GM23248 (cell line): ENCODE data around the gene ACER2. TPM values are rescaled to one million over a fixed set of nuclear protein-coding genes. Genes with fewer than 3 reads are reported as not detected.
"Not testable (repeated sequence)": the region's sequence is repeated elsewhere in the genome, so short reads cannot be mapped to it uniquely, and the experiment has no call there.

Source experiments
- DNase-seq: peaks from one replicate; pipeline ENCODE4 v3.0.0-alpha.2; 2015
- H2AFZ ChIP-seq: fragments of 200-600 bp; sonication (generic); 2 replicates; pipeline ENCODE4 v1.6.1; 2016; ENCODE audit warnings: antibody characterized with exemption
- H3F3A ChIP-seq: fragments of 200-600 bp; sonication (generic); 2 replicates; pipeline ENCODE4 v1.6.1; 2016; ENCODE audit warnings: mild to moderate bottlenecking, antibody characterized with exemption, mixed run types; ENCODE audit not compliant: insufficient read depth
- H3K27ac ChIP-seq: fragments of 200-600 bp; sonication (generic); 2 replicates; pipeline ENCODE4 v1.5.1; 2016; ENCODE audit warnings: mild to moderate bottlenecking
- H3K27me3 ChIP-seq: fragments of 200-600 bp; sonication (generic); replicated peaks from 2 replicates; pipeline ENCODE4 v1.6.1; 2016; ENCODE audit warnings: mild to moderate bottlenecking; ENCODE audit not compliant: insufficient read depth
- H3K36me3 ChIP-seq: fragments of 200-600 bp; sonication (generic); 2 replicates; pipeline ENCODE4 v1.6.1; 2016; ENCODE audit warnings: low read depth, mild to moderate bottlenecking
- H3K4me1 ChIP-seq: fragments of 200-600 bp; sonication (generic); 2 replicates; pipeline ENCODE4 v1.6.1; 2016; ENCODE audit warnings: mild to moderate bottlenecking; ENCODE audit not compliant: insufficient read depth
- H3K4me2 ChIP-seq: fragments of 200-600 bp; sonication (generic); one replicate; pipeline ENCODE4 v1.6.1; 2016; ENCODE audit warnings: mild to moderate bottlenecking; ENCODE audit not compliant: unreplicated experiment
- H3K4me3 ChIP-seq: fragments of 200-600 bp; sonication (generic); 2 replicates; pipeline ENCODE4 v1.5.1; 2016; ENCODE audit warnings: mild to moderate bottlenecking
- H3K79me2 ChIP-seq: fragments of 200-600 bp; sonication (generic); 2 replicates; pipeline ENCODE4 v1.6.1; 2016; ENCODE audit warnings: mild to moderate bottlenecking; ENCODE audit not compliant: insufficient read depth
- H3K9ac ChIP-seq: fragments of 200-600 bp; sonication (generic); 2 replicates; pipeline ENCODE4 v1.6.1; 2016; ENCODE audit warnings: mild to moderate bottlenecking
- H3K9me2 ChIP-seq: fragments of 200-600 bp; sonication (generic); 2 replicates; pipeline ENCODE4 v1.6.1; 2016; ENCODE audit warnings: mixed run types, mild to moderate bottlenecking, moderate library complexity; ENCODE audit not compliant: insufficient read depth
- H3K9me3 ChIP-seq: fragments of 200-600 bp; sonication (generic); one replicate; pipeline ENCODE4 v1.6.1; 2017; ENCODE audit warnings: low read depth
- H4K20me1 ChIP-seq: fragments of 200-600 bp; sonication (generic); 2 replicates; pipeline ENCODE4 v1.6.0; 2016; ENCODE audit not compliant: insufficient read depth
- EZH2 ChIP-seq: fragments of 200-600 bp; sonication (generic); IDR thresholded peaks from 2 replicates; pipeline ENCODE4 v1.6.1; 2018; ENCODE audit warnings: antibody characterized with exemption, mild to moderate bottlenecking; ENCODE audit not compliant: insufficient read depth, poor library complexity, severe bottlenecking
- EZH2phosphoT487 ChIP-seq: fragments of 200-600 bp; sonication (generic); IDR thresholded peaks from 2 replicates; pipeline ENCODE4 v1.6.1; 2018; ENCODE audit warnings: antibody characterized with exemption, moderate library complexity, mild to moderate bottlenecking, low read depth; ENCODE audit not compliant: insufficient read depth
- WGBS, 2 experiments: methylation state at CpG; one replicate each; pipeline ENCODE4 v1.1.6; 2015 to 2017; ENCODE audit warnings: low lambda C conversion rate in 2 of 2, low coverage in 1 of 2; ENCODE audit errors: missing lambda C conversion rate in 2 of 2; 5-methylcytosine and 5-hydroxymethylcytosine counted together
- in situ Hi-C: fragments of 300-500 bp; cut with MboI; formaldehyde crosslinking; loops from 2 replicates; pipeline ENCODE4 v1.15.0; 2020
- polyA plus RNA-seq: library from polyadenylated mRNA; unstranded; fragments of >200 nt; fragmentation: Nextera tagmentation; extraction: Ambion mirVana; gene quantifications from 2 replicates; pipeline ENCODE4 v1.2.1, GENCODE V29; 2016
- total RNA-seq: library from RNA; depleted of rRNA; stranded (reverse); fragments of >200 nt; shearing (Covaris generic); gene quantifications from 2 replicates; pipeline ENCODE4 v1.2.3, GENCODE V29; 2014

ACER2 gene
- total and polyA plus RNA-seq, 2 experiments from 2014 or later, result 0.48 to 0.76 TPM

GRCh38 chr9:19409401-19410194, 789 bp downstream of the ACER2 start:
- no peak for TF ChIP-seq EZH2
- TF ChIP-seq EZH2phosphoT487, result no peak
- H3K4me1 ChIP-seq, result peaks cover 23% of the 10 kb centered on the region

GRCh38 chr9:19410195-19410503, 1.3 kb downstream of the ACER2 start:
- H3K4me3 ChIP-seq, result peak overlapping the region; percentile 91

More at GRCh38 chr9:19409401-19410194, 789 bp downstream of the ACER2 start:
- Histone ChIP-seq H3K9ac (peak overlapping the region; percentile 61), H3K27me3 (no peaks in the 10 kb centered on the region), H3K4me3 (peak overlapping the region; percentile 91), H2AFZ (peak overlapping the region; percentile 89), H3K9me2 (no peaks in the 10 kb centered on the region), H3K9me3 (no peaks in the 10 kb centered on the region), H3K27ac (no peak overlapping the region), H3F3A (peaks cover 27% of the 10 kb centered on the region), H3K36me3 (no peaks in the 10 kb centered on the region), H3K79me2 (no peaks in the 10 kb centered on the region), H4K20me1 (no peaks in the 10 kb centered on the region), H3K4me2 (peak overlapping the region; percentile 98)
- in situ Hi-C loops, result no loop called here
- DNase-seq, result peak; percentile 18
- WGBS, 2 experiments, result 7 to 9% methylated on average over 17 of the region's 17 CpGs

GRCh38 chr9:19410594-19410993, 1.8 kb downstream of the ACER2 start:
- no peaks in the 10 kb centered on the region for H3K27me3 ChIP-seq
- no peaks in the 10 kb centered on the region for H3K79me2 ChIP-seq
- H2AFZ ChIP-seq, result no peak overlapping the region
- no peaks in the 10 kb centered on the region for H3K9me2 ChIP-seq
- in situ Hi-C loops, result no loop called here
- H3K9ac ChIP-seq, result no peak overlapping the region
- H3K27ac ChIP-seq, result 0 out of 2 replicates have a peak overlapping the region, but pooled peaks have one; percentile 20
- TF ChIP-seq EZH2phosphoT487 (no peak), EZH2 (no peak)
- no peak overlapping the region for H3K4me2 ChIP-seq
- DNase-seq, result peak; percentile 7
- H3K4me1 ChIP-seq, result peaks cover 23% of the 10 kb centered on the region
- H3K36me3 ChIP-seq, result no peaks in the 10 kb centered on the region
- WGBS, 2 experiments, result 96 to 100% methylated on average over 2 of the region's 2 CpGs
- no peaks in the 10 kb centered on the region for H4K20me1 ChIP-seq
- H3F3A ChIP-seq, result peaks cover 28% of the 10 kb centered on the region
- no peaks in the 10 kb centered on the region for H3K9me3 ChIP-seq
- H3K4me3 ChIP-seq, result no peak overlapping the region

More at GRCh38 chr9:19410195-19410503, 1.3 kb downstream of the ACER2 start:
- H3K9me3 ChIP-seq, result no peaks in the 10 kb centered on the region
- peak overlapping the region; percentile 98 for H3K4me2 ChIP-seq
- H3K27me3 ChIP-seq, result no peaks in the 10 kb centered on the region
- TF ChIP-seq EZH2 (no peak), EZH2phosphoT487 (no peak)
- no peak overlapping the region for H3K9ac ChIP-seq
- no peaks in the 10 kb centered on the region for H4K20me1 ChIP-seq
- no peaks in the 10 kb centered on the region for H3K9me2 ChIP-seq
- in situ Hi-C loops, result no loop called here
- H3K36me3 ChIP-seq, result no peaks in the 10 kb centered on the region
- no peak overlapping the region for H2AFZ ChIP-seq
- peaks cover 23% of the 10 kb centered on the region for H3K4me1 ChIP-seq
- peaks cover 27% of the 10 kb centered on the region for H3F3A ChIP-seq
- no peaks in the 10 kb centered on the region for H3K79me2 ChIP-seq
- no peak for DNase-seq
- 91 to 100% methylated on average over 2 of the region's 2 CpGs for WGBS, 2 experiments
- no peak overlapping the region for H3K27ac ChIP-seq

GRCh38 chr9:19411316-19411715, 2.5 kb downstream of the ACER2 start:
- Histone ChIP-seq H3K36me3 (no peaks in the 10 kb centered on the region), H3K27me3 (no peaks in the 10 kb centered on the region), H3K9ac (0 out of 2 replicates have a peak overlapping the region, but pooled peaks have one; percentile 4), H3K27ac (peak overlapping the region; percentile 39), H3K4me3 (no peak overlapping the region), H3K4me2 (no peak overlapping the region), H3K4me1 (peaks cover 23% of the 10 kb centered on the region), H2AFZ (no peak overlapping the region), H3F3A (peaks cover 33% of the 10 kb centered on the region), H3K79me2 (no peaks in the 10 kb centered on the region), H3K9me3 (no peaks in the 10 kb centered on the region), H3K9me2 (no peaks in the 10 kb centered on the region), H4K20me1 (no peaks in the 10 kb centered on the region)
- in situ Hi-C loops, result no loop called here
- TF ChIP-seq EZH2phosphoT487, result no peak
- no peak for TF ChIP-seq EZH2
- 36 to 37% methylated on average over 8 of the region's 8 CpGs for WGBS, 2 experiments
- DNase-seq, result peak; percentile 76

GRCh38 chr9:19413456-19413855, 4.6 kb downstream of the ACER2 start:
- H3K9me3 ChIP-seq, in situ Hi-C loops, H3K27ac ChIP-seq, H3K4me3 ChIP-seq, DNase-seq, H3K79me2 ChIP-seq, H2AFZ ChIP-seq, H3K9ac ChIP-seq, H3K36me3 ChIP-seq, H3K27me3 ChIP-seq, H3K4me2 ChIP-seq, H4K20me1 ChIP-seq, H3K9me2 ChIP-seq: not testable (repeated sequence)
- Histone ChIP-seq H3K4me1 (peaks cover 23% of the 10 kb centered on the region), H3F3A (peaks cover 33% of the 10 kb centered on the region)
- WGBS, 2 experiments, result 49 to 60% methylated on average over 3 of the region's 3 CpGs
